OCI-LY7 (cell line): ENCODE measurements around the gene ETNPPL.

Experiments used
- CTCF ChIP-seq: fragments of 200-600 bp; sonication (generic); conservative IDR thresholded peaks from 2 replicates; pipeline ENCODE4 v1.5.1; 2014; ENCODE audit warnings: mild to moderate bottlenecking, antibody characterized with exemption, low read length, moderate library complexity, mixed read lengths
- EZH2phosphoT487 ChIP-seq: fragments of 200-600 bp; sonication (generic); IDR thresholded peaks from 2 replicates; pipeline ENCODE4 v1.6.1; 2018; ENCODE audit warnings: low read depth, borderline replicate concordance, mild to moderate bottlenecking, mixed run types, antibody characterized with exemption, low read length, moderate library complexity, mixed read lengths

GRCh38 chr4:108754327-108754726 lies 8.5 kb downstream of the ETNPPL start:
- TF ChIP-seq CTCF = no peak
- TF ChIP-seq EZH2phosphoT487 = no peak
